ENCODE results near the gene TANC1.

TANC1 gene

GRCh38 chr2:158965641-158966040 is 2.8 kb upstream of the TANC1 start:
- no CpG with 5 or more reads among the region's 3 CpGs for WGBS (ENCODE audit: extremely low coverage, insufficient coverage, insufficient read length)
- Histone ChIP-seq H3K27me3 (ENCODE audit: insufficient read depth, low read length) (no peaks in the 10 kb centered on the region), H3K14ac (ENCODE audit: low read length) (no peak overlapping the region), H4K8ac (ENCODE audit: low read depth, low read length) (no peak overlapping the region), H3K9ac (ENCODE audit: low read length) (no peak overlapping the region), H3K36me3 (ENCODE audit: control insufficient read depth in 1 of 2, insufficient read depth in 2 of 2, low read length in 2 of 2) (no peaks in the 10 kb centered on the region), H3K4ac (ENCODE audit: low read depth, low read length) (no peak overlapping the region), H3K4me3 (ENCODE audit: low read depth, low read length) (no peak overlapping the region), H2BK12ac (ENCODE audit: low read length) (no peak overlapping the region), H3K9me3 (ENCODE audit: insufficient read depth, low read depth, low read length) (no peaks in the 10 kb centered on the region), H3K4me1 (ENCODE audit: control insufficient read depth in 1 of 2, insufficient read depth in 2 of 2, low read length in 2 of 2) (no peaks in the 10 kb centered on the region), H4K91ac (ENCODE audit: low read depth, low read length) (no peak overlapping the region), H2BK120ac (ENCODE audit: insufficient read depth, low read length, poor library complexity) (no peak overlapping the region), H4K12ac (ENCODE audit: low read depth, low read length) (no peak overlapping the region), H3K79me1 (ENCODE audit: low read length) (peaks cover 20% of the 10 kb centered on the region), H2AFZ (ENCODE audit: insufficient read depth, low read length, poor library complexity) (no peak overlapping the region), H3K18ac (ENCODE audit: low read length) (no peak overlapping the region), H3K27ac (ENCODE audit: low read depth, low read length) (no peak overlapping the region), H3K79me2 (ENCODE audit: control insufficient read depth, insufficient read depth, low read length, poor library complexity) (peaks cover 19% of the 10 kb centered on the region), H3K23ac (ENCODE audit: low read length) (no peak overlapping the region), H2BK5ac (ENCODE audit: low read depth, low read length, poor library complexity) (no peak overlapping the region), H2AK5ac (ENCODE audit: low read length) (no peak overlapping the region), H3K4me2 (ENCODE audit: low read length) (no peak overlapping the region)
- no peak for DNase-seq

GRCh38 chr2:158966312-158966711 is 2.1 kb upstream of the TANC1 start:
- no peak overlapping the region for H2BK12ac ChIP-seq (ENCODE audit: low read length)
- H2AK5ac ChIP-seq (ENCODE audit: low read length), result no peak overlapping the region
- no peak overlapping the region for H4K12ac ChIP-seq (ENCODE audit: low read depth, low read length)
- no peak overlapping the region for H3K4ac ChIP-seq (ENCODE audit: low read depth, low read length)
- no peak overlapping the region for H4K8ac ChIP-seq (ENCODE audit: low read depth, low read length)
- peaks cover 19% of the 10 kb centered on the region for H3K79me2 ChIP-seq (ENCODE audit: control insufficient read depth, insufficient read depth, low read length, poor library complexity)
- no peaks in the 10 kb centered on the region for H3K36me3 ChIP-seq (ENCODE audit: control insufficient read depth in 1 of 2, insufficient read depth in 2 of 2, low read length in 2 of 2)
- no peak overlapping the region for H3K4me2 ChIP-seq (ENCODE audit: low read length)
- H3K9ac ChIP-seq (ENCODE audit: low read length), result no peak overlapping the region
- H2BK5ac ChIP-seq (ENCODE audit: low read depth, low read length, poor library complexity), result no peak overlapping the region
- no peaks in the 10 kb centered on the region for H3K9me3 ChIP-seq (ENCODE audit: insufficient read depth, low read depth, low read length)
- no CpG with 5 or more reads among the region's 1 CpG for WGBS (ENCODE audit: extremely low coverage, insufficient coverage, insufficient read length)
- no peak overlapping the region for H3K27ac ChIP-seq (ENCODE audit: low read depth, low read length)
- no peak overlapping the region for H3K4me3 ChIP-seq (ENCODE audit: low read depth, low read length)
- H4K91ac ChIP-seq (ENCODE audit: low read depth, low read length), result no peak overlapping the region
- no peak for DNase-seq
- no peak overlapping the region for H3K14ac ChIP-seq (ENCODE audit: low read length)
- no peak overlapping the region for H2AFZ ChIP-seq (ENCODE audit: insufficient read depth, low read length, poor library complexity)
- H2BK120ac ChIP-seq (ENCODE audit: insufficient read depth, low read length, poor library complexity), result no peak overlapping the region
- no peaks in the 10 kb centered on the region for H3K27me3 ChIP-seq (ENCODE audit: insufficient read depth, low read length)
- peaks cover 20% of the 10 kb centered on the region for H3K79me1 ChIP-seq (ENCODE audit: low read length)
- H3K23ac ChIP-seq (ENCODE audit: low read length), result no peak overlapping the region
- H3K18ac ChIP-seq (ENCODE audit: low read length), result no peak overlapping the region
- no peaks in the 10 kb centered on the region for H3K4me1 ChIP-seq (ENCODE audit: control insufficient read depth in 1 of 2, insufficient read depth in 2 of 2, low read length in 2 of 2)

- no peak overlapping the region for H3K4ac ChIP-seq (ENCODE audit: low read depth, low read length)
- peak overlapping the region; percentile 9 for H2BK12ac ChIP-seq (ENCODE audit: low read length)
- peaks cover 19% of the 10 kb centered on the region for H3K79me2 ChIP-seq (ENCODE audit: control insufficient read depth, insufficient read depth, low read length, poor library complexity)
- H3K4me2 ChIP-seq (ENCODE audit: low read length), result peak overlapping the region; percentile 86
- no peak overlapping the region for H3K4me3 ChIP-seq (ENCODE audit: low read depth, low read length)
- no peaks in the 10 kb centered on the region for H3K27me3 ChIP-seq (ENCODE audit: insufficient read depth, low read length)
- no peak for DNase-seq
- WGBS (ENCODE audit: extremely low coverage, insufficient coverage, insufficient read length), result no CpG with 5 or more reads among the region's 12 CpGs
- no peak overlapping the region for H2BK5ac ChIP-seq (ENCODE audit: low read depth, low read length, poor library complexity)
- H2BK120ac ChIP-seq (ENCODE audit: insufficient read depth, low read length, poor library complexity), result peak overlapping the region; percentile 6
- H3K9ac ChIP-seq (ENCODE audit: low read length), result no peak overlapping the region
- H2AK5ac ChIP-seq (ENCODE audit: low read length), result no peak overlapping the region
- H3K4me1 ChIP-seq (ENCODE audit: control insufficient read depth in 1 of 2, insufficient read depth in 2 of 2, low read length in 2 of 2), result peaks cover 0 to under 1% of the 10 kb centered on the region in 2 experiments
- H3K14ac ChIP-seq (ENCODE audit: low read length), result no peak overlapping the region
- no peak overlapping the region for H4K12ac ChIP-seq (ENCODE audit: low read depth, low read length)
- no peak overlapping the region for H3K23ac ChIP-seq (ENCODE audit: low read length)
- H3K18ac ChIP-seq (ENCODE audit: low read length), result no peak overlapping the region
- no peaks in the 10 kb centered on the region for H3K36me3 ChIP-seq (ENCODE audit: control insufficient read depth in 1 of 2, insufficient read depth in 2 of 2, low read length in 2 of 2)
- no peak overlapping the region for H2AFZ ChIP-seq (ENCODE audit: insufficient read depth, low read length, poor library complexity)
- H4K8ac ChIP-seq (ENCODE audit: low read depth, low read length), result no peak overlapping the region
- H3K79me1 ChIP-seq (ENCODE audit: low read length), result peaks cover 20% of the 10 kb centered on the region
- H3K27ac ChIP-seq (ENCODE audit: low read depth, low read length), result peak overlapping the region; percentile 96
- no peaks in the 10 kb centered on the region for H3K9me3 ChIP-seq (ENCODE audit: insufficient read depth, low read depth, low read length)
- H4K91ac ChIP-seq (ENCODE audit: low read depth, low read length), result peak overlapping the region; percentile 86
Measured at GRCh38 chr2:158967114-158967730, 1.2 kb upstream of the TANC1 start.

- no peaks in the 10 kb centered on the region for H3K27me3 ChIP-seq (ENCODE audit: insufficient read depth, low read length)
- H2AK5ac ChIP-seq (ENCODE audit: low read length), result peak overlapping the region; percentile 42
- peak overlapping the region; percentile 85 for H4K12ac ChIP-seq (ENCODE audit: low read depth, low read length)
- H2BK120ac ChIP-seq (ENCODE audit: insufficient read depth, low read length, poor library complexity), result peak overlapping the region; percentile 95
- H3K14ac ChIP-seq (ENCODE audit: low read length), result peak overlapping the region; percentile 95
- peak overlapping the region; percentile 86 for H4K91ac ChIP-seq (ENCODE audit: low read depth, low read length)
- peaks cover 0 to 3% of the 10 kb centered on the region in 2 experiments for H3K4me1 ChIP-seq (ENCODE audit: control insufficient read depth in 1 of 2, insufficient read depth in 2 of 2, low read length in 2 of 2)
- H2BK12ac ChIP-seq (ENCODE audit: low read length), result peak overlapping the region; percentile 63
- peak overlapping the region; percentile 88 for H3K9ac ChIP-seq (ENCODE audit: low read length)
- H2AFZ ChIP-seq (ENCODE audit: insufficient read depth, low read length, poor library complexity), result peak overlapping the region; percentile 95
- peaks cover 19% of the 10 kb centered on the region for H3K79me2 ChIP-seq (ENCODE audit: control insufficient read depth, insufficient read depth, low read length, poor library complexity)
- peak; percentile 33 to 59 for DNase-seq
- peak overlapping the region; percentile 96 for H2BK5ac ChIP-seq (ENCODE audit: low read depth, low read length, poor library complexity)
- no peak overlapping the region for H3K23ac ChIP-seq (ENCODE audit: low read length)
- H4K8ac ChIP-seq (ENCODE audit: low read depth, low read length), result peak overlapping the region; percentile 92
- peaks cover 20% of the 10 kb centered on the region for H3K79me1 ChIP-seq (ENCODE audit: low read length)
- peak overlapping the region; percentile 86 for H3K4me2 ChIP-seq (ENCODE audit: low read length)
- no peaks in the 10 kb centered on the region for H3K9me3 ChIP-seq (ENCODE audit: insufficient read depth, low read depth, low read length)
- H3K4me3 ChIP-seq (ENCODE audit: low read depth, low read length), result peak overlapping the region; percentile 73
- peak overlapping the region; percentile 96 for H3K27ac ChIP-seq (ENCODE audit: low read depth, low read length)
- peak overlapping the region; percentile 91 for H3K18ac ChIP-seq (ENCODE audit: low read length)
- peak overlapping the region; percentile 86 for H3K4ac ChIP-seq (ENCODE audit: low read depth, low read length)
- WGBS (ENCODE audit: extremely low coverage, insufficient coverage, insufficient read length), result no CpG with 5 or more reads among the region's 31 CpGs
- H3K36me3 ChIP-seq (ENCODE audit: control insufficient read depth in 1 of 2, insufficient read depth in 2 of 2, low read length in 2 of 2), result no peaks in the 10 kb centered on the region
Measured at GRCh38 chr2:158967731-158968395, 577 bp upstream of the TANC1 start.

Measured in trophoblast cell (in vitro differentiated cells and primary cell).